Measurements from ENCODE around the gene CPEB1. TPM values are rescaled to one million over a fixed set of nuclear protein-coding genes. Genes with fewer than 3 reads are reported as not detected.

The CPEB1 gene
- total and polyA plus RNA-seq, 8 donors: 1.1 to 6.4 (median 1.5) TPM; not detected in 2

GRCh38 chr15:82595766-82596165 is 51.4 kb downstream of the CPEB1 start:
- intact Hi-C loops (cut with DNase I; ENCODE audit: low total_unique reads): no loop called here
- TF ChIP-seq POLR2AphosphoS5 (IDR thresholded peaks at IDR 0.05) (no peak), EP300 (IDR thresholded peaks at IDR 0.05) (no peak), POLR2A (IDR thresholded peaks at IDR 0.05) (no peak), CTCF (IDR thresholded peaks at IDR 0.05) (no peak)
- Histone ChIP-seq H3K36me3 (no peaks in the 10 kb centered on the region), H3K27me3 (no peaks in the 10 kb centered on the region), H3K4me3 (no peak overlapping the region), H3K4me1 (no peaks in the 10 kb centered on the region), H3K27ac (no peak overlapping the region), H3K9me3 (no peaks in the 10 kb centered on the region)
- DNase-seq: no peak
- 46 to 72% (median 55%) methylated on average over 2 of the region's 2 CpGs for WGBS, 5 donors

GRCh38 chr15:82595203-82595602 is 52.0 kb downstream of the CPEB1 start:
- Histone ChIP-seq H3K4me3 (no peak overlapping the region), H3K27me3 (no peaks in the 10 kb centered on the region), H3K36me3 (no peaks in the 10 kb centered on the region), H3K4me1 (no peaks in the 10 kb centered on the region), H3K27ac (no peak overlapping the region), H3K9me3 (no peaks in the 10 kb centered on the region)
- TF ChIP-seq POLR2A (IDR thresholded peaks at IDR 0.05): no peak
- no peak for TF ChIP-seq POLR2AphosphoS5 (IDR thresholded peaks at IDR 0.05)
- TF ChIP-seq EP300 (IDR thresholded peaks at IDR 0.05): no peak
- TF ChIP-seq CTCF (IDR thresholded peaks at IDR 0.05): no peak
- no peak for DNase-seq
- intact Hi-C loops (cut with DNase I; ENCODE audit: low total_unique reads): no loop called here
- 59 to 79% (median 73%) methylated on average over 3 of the region's 3 CpGs for WGBS, 5 donors

- Histone ChIP-seq H3K36me3 (no peaks in the 10 kb centered on the region), H3K27ac (no peak overlapping the region), H3K4me1 (no peaks in the 10 kb centered on the region), H3K4me3 (no peak overlapping the region), H3K9me3 (no peaks in the 10 kb centered on the region), H3K27me3 (no peaks in the 10 kb centered on the region)
- DNase-seq: no peak
- TF ChIP-seq POLR2A (IDR thresholded peaks at IDR 0.05) (no peak), EP300 (IDR thresholded peaks at IDR 0.05) (no peak), POLR2AphosphoS5 (IDR thresholded peaks at IDR 0.05) (no peak), CTCF (IDR thresholded peaks at IDR 0.05) (no peak)
- whole genome bisulfite sequencing, 5 donors: 59 to 68% (median 62%) methylated on average over 4 of the region's 4 CpGs
- intact Hi-C loops (cut with DNase I; ENCODE audit: low total_unique reads): loop anchor here (10.0 kb wide), 1 partner anchor 57 kb away; the partner anchor contains the start of gene CPEB1
Measured at GRCh38 chr15:82587805-82588204, 59.4 kb downstream of the CPEB1 start.

GRCh38 chr15:82585072-82585471 is 62.1 kb downstream of the CPEB1 start:
- no peaks in the 10 kb centered on the region for H3K36me3 ChIP-seq
- intact Hi-C loops (cut with DNase I; ENCODE audit: low total_unique reads): loop anchor here (10.0 kb wide), 1 partner anchor 60 kb away; the partner anchor contains the start of gene CPEB1
- no peak for TF ChIP-seq CTCF (IDR thresholded peaks at IDR 0.05)
- no peak for TF ChIP-seq EP300 (IDR thresholded peaks at IDR 0.05)
- TF ChIP-seq POLR2A (IDR thresholded peaks at IDR 0.05): no peak
- TF ChIP-seq POLR2AphosphoS5 (IDR thresholded peaks at IDR 0.05): no peak
- no peaks in the 10 kb centered on the region for H3K27me3 ChIP-seq
- peak in 1 of 2 donors; percentile 23 for DNase-seq
- WGBS, 5 donors: 50 to 56% (median 52%) methylated on average over 3 of the region's 3 CpGs
- H3K9me3 ChIP-seq: no peaks in the 10 kb centered on the region
- H3K4me3 ChIP-seq: no peak overlapping the region
- no peaks in the 10 kb centered on the region for H3K4me1 ChIP-seq
- no peak overlapping the region for H3K27ac ChIP-seq

All from stomach (tissue), 9 donors.